ENCODE data around the gene XYLT1. TPM values are rescaled to one million over a fixed set of nuclear protein-coding genes. Genes with fewer than 3 reads are reported as not detected.

Gene XYLT1
- total and polyA plus RNA-seq, 12 donors: 0.29 to 4.0 (median 1.6) TPM

DNA sequence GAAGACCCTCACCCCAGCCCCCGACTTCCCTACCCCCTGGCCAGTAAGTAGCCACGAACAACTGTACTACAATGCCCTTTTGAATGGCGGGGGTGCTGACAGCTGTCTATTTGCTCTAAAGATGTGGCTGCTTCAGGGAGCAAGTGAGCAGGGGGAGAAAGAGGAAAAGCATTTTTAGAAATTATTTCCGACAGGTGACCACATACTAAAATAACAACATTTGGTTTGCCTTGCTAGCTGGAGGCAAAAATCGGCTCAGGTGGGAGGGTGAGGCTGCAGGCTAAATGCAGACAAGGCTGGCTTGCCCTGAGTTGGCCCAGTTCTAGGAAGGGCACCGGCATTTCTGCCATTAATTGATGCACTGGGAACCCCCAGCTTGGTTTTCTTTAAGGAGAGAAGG lies 188.5 kb downstream of the XYLT1 start:
- Histone ChIP-seq H3K27ac (no peak overlapping the region), H3K36me3 (no peaks in the 10 kb centered on the region), H3K27me3 (peaks cover 0 to 11% (median 0%) of the 10 kb centered on the region in 7 donors), H3K4me1 (peaks cover 0 to 2% (median 0%) of the 10 kb centered on the region in 9 donors), H3K9me3 (no peaks in the 10 kb centered on the region), H3K4me3 (no peak overlapping the region)
- no peak for ATAC-seq
- TF ChIP-seq, protein P1, sequence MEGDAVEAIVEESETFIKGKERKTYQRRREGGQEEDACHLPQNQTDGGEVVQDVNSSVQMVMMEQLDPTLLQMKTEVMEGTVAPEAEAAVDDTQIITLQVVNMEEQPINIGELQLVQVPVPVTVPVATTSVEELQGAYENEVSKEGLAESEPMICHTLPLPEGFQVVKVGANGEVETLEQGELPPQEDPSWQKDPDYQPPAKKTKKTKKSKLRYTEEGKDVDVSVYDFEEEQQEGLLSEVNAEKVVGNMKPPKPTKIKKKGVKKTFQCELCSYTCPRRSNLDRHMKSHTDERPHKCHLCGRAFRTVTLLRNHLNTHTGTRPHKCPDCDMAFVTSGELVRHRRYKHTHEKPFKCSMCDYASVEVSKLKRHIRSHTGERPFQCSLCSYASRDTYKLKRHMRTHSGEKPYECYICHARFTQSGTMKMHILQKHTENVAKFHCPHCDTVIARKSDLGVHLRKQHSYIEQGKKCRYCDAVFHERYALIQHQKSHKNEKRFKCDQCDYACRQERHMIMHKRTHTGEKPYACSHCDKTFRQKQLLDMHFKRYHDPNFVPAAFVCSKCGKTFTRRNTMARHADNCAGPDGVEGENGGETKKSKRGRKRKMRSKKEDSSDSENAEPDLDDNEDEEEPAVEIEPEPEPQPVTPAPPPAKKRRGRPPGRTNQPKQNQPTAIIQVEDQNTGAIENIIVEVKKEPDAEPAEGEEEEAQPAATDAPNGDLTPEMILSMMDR (IDR thresholded peaks at IDR 0.05): no peak
- 70 to 75% methylated on average over 6 of the region's 6 CpGs for WGBS, 2 donors
- intact Hi-C loops (cut with DNase I): loop anchor here in 1 of 10 donors (10.0 kb wide), 1 partner anchor 183 kb away; no protein-coding TSS in a partner anchor
- no peak for DNase-seq

DNA sequence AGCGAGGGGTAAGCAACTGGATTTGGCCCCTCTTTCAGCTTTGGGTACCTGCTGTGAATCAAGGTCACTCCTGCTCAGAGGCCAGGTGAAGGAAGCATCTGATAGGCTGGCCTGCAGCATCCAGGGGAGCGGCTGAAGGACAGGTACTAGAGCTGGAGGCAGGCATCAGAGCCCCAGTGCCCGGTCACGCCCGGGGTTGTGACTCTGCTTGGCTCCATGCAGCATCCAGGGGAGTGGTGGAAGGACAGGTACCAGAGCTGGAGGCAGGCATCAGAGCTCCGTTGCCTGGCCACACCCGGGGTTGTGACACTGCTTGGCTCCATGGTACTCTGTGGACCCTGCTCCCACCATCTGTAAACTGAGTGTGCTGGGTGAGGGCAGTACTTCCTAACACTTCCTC lies 189.7 kb downstream of the XYLT1 start:
- H3K9me3 ChIP-seq: no peaks in the 10 kb centered on the region

DNA sequence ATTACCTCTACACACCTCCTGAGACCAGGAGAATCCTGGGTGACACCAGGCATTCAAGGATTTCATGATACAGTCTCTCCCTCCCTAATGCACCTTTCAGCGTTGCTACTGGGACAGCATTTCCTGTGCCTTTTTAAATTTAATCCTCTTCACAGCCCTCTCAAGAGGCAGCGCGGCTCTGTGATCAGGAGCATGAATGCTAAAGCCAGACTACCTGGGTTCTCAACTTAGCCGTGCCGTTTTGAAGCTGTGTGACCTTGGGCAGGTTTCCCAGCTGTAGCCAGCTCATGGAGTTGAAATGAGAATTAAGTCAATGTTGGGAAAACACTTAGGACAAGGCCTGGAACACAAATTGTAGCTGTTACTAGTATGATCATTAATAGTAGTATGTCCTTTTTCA lies 191.8 kb downstream of the XYLT1 start:
- H3K4me1 ChIP-seq: peaks cover 0 to 8% (median 0%) of the 10 kb centered on the region in 9 donors
- H3K27ac ChIP-seq: no peak overlapping the region
- 68% methylated on average over 5 of the region's 5 CpGs for WGBS, 2 donors
- DNase-seq: no peak
- intact Hi-C loops (cut with DNase I): loop anchor here in 9 of 10 donors (2.0 to 10.0 kb wide), 5 partner anchors 133 to 190 kb away; no protein-coding TSS in a partner anchor
- TF ChIP-seq, protein P1 (IDR thresholded peaks at IDR 0.05): no peak
- H3K4me3 ChIP-seq: no peak overlapping the region
- H3K9me3 ChIP-seq: no peaks in the 10 kb centered on the region
- no peak for ATAC-seq
- H3K27me3 ChIP-seq: peaks cover 0 to 11% (median 0%) of the 10 kb centered on the region in 7 donors
- no peaks in the 10 kb centered on the region for H3K36me3 ChIP-seq

More for the DNA sequence above, 189.7 kb downstream of the XYLT1 start:
- Histone ChIP-seq H3K27ac (no peak overlapping the region), H3K4me1 (no peaks in the 10 kb centered on the region), H3K27me3 (peaks cover 0 to 11% (median 0%) of the 10 kb centered on the region in 7 donors), H3K4me3 (no peak overlapping the region), H3K36me3 (no peaks in the 10 kb centered on the region)
- 93 to 95% methylated on average over 7 of the region's 7 CpGs for WGBS, 2 donors
- DNase-seq (no peak), ATAC-seq (no peak)
- TF ChIP-seq, protein P1 (IDR thresholded peaks at IDR 0.05): no peak
- intact Hi-C loops (cut with DNase I): loop anchor here in 1 of 10 donors (10.0 kb wide), 1 partner anchor 184 kb away; no protein-coding TSS in a partner anchor

DNA sequence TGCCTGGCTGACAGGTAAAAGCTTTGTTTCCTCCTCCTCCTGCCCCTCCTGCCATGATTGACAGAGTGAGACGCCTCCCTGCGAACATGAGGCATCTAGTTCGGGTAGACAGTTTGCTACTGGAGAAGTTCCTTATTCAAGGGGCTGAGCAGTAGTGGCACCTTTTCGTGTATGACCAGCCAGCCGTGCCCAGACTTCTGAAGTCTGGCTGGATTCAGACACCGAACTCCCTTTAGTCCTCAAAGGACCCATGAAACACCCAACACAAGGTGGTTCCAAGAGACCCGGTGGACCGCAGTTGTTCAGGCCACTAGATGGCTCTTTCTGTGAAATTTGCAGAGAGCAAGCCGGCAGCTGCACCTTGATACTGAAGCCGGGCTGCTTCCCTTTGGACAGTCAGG lies 192.8 kb downstream of the XYLT1 start:
- Histone ChIP-seq H3K4me3 (no peak overlapping the region), H3K36me3 (no peaks in the 10 kb centered on the region), H3K27me3 (peaks cover 0 to 11% (median 0%) of the 10 kb centered on the region in 7 donors), H3K27ac (no peak overlapping the region), H3K9me3 (no peaks in the 10 kb centered on the region), H3K4me1 (peaks cover 0 to 15% (median 0%) of the 10 kb centered on the region in 9 donors)
- DNase-seq: peak in 1 of 2 donors; percentile 21
- TF ChIP-seq, protein P1 (IDR thresholded peaks at IDR 0.05): peak in 7 of 9 donors; percentile 32 to 60 (median 55)
- intact Hi-C loops (cut with DNase I): loop anchor here in 9 of 10 donors (2.0 to 10.0 kb wide), 5 partner anchors 134 to 191 kb away; no protein-coding TSS in a partner anchor
- ATAC-seq: peak in 5 of 8 donors; percentile 38 to 77 (median 58)
- 51 to 59% methylated on average over 10 of the region's 10 CpGs for WGBS, 2 donors

Data from heart right ventricle (tissue), 16 donors.